Measurements from ENCODE around the gene KLHL4. TPM values are rescaled to one million over a fixed set of nuclear protein-coding genes. Genes with fewer than 3 reads are reported as not detected.

KLHL4 gene
- total and polyA plus RNA-seq, 2 of the 8 experiments (the other 6 are each of a cell fraction or from before 2014, with no cell fraction given): 8.8 to 16.0 TPM

DNA sequence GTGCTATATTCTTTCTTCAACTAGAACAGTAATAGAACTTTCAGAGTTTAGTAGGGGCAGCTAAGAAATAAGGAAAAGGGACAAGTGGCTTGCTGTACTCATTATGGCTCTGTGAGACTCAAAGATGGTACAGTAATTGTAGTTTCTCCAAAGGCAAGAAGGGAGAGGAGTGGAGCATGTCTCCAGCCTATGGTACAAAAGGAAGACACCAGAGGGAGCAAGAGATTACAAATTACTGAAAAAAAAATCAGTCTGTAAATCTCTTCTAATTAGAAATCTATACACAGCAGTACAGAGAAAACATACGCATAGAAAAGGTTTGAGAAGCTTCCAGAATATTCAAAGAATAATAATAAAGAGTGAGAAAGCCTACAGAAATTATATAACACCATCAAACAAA is 61.4 kb downstream of the KLHL4 start:
- Histone ChIP-seq H2BK15ac (ENCODE audit: low read length) (no peak overlapping the region), H3K79me1 (ENCODE audit: low read depth, low read length) (no peaks in the 10 kb centered on the region), H3K14ac (ENCODE audit: insufficient read length) (no peak overlapping the region), H2AK5ac (ENCODE audit: low read depth, low read length) (no peak overlapping the region), H3K9me3 (ENCODE audit: insufficient read depth in 2 of 2, low read depth in 1 of 2, low read length in 1 of 2) (no peaks in the 10 kb centered on the region), H3K79me2 (ENCODE audit: control insufficient read depth in 1 of 2, insufficient read depth in 2 of 2, low read length in 2 of 2) (no peaks in the 10 kb centered on the region), H3K9ac (replicated peaks in 1 of 4; ENCODE audit: extremely low read depth in 1 of 4, low read depth in 3 of 4, low read length in 3 of 4) (no peak overlapping the region), H3K27me3 (replicated peaks in 1 of 4; ENCODE audit: control insufficient read depth in 3 of 4, extremely low read depth in 1 of 4, insufficient read depth in 3 of 4, low read length in 3 of 4) (no peaks in the 10 kb centered on the region), H2AFZ (ENCODE audit: low read length) (no peak overlapping the region), H3K27ac (ENCODE audit: low read depth, low read length) (no peak overlapping the region), H4K20me1 (replicated peaks in 1 of 2; ENCODE audit: control insufficient read depth in 1 of 2, insufficient read depth in 2 of 2, low read length in 2 of 2) (no peaks in the 10 kb centered on the region), H3K23me2 (ENCODE audit: low read depth, low read length) (no peaks in the 10 kb centered on the region), H3K4ac (replicated peaks; ENCODE audit: insufficient read length, low read depth, low read length) (no peak overlapping the region), H4K91ac (replicated peaks; ENCODE audit: insufficient read length, low read length) (no peak overlapping the region), H2BK5ac (ENCODE audit: low read depth, low read length) (no peak overlapping the region), H3K4me2 (ENCODE audit: insufficient read depth in 1 of 2, low read depth in 2 of 2, low read length in 2 of 2) (no peak overlapping the region), H4K8ac (ENCODE audit: extremely low read depth, insufficient read depth, low read length) (no peak overlapping the region), H3K18ac (ENCODE audit: extremely low read depth, low read length) (no peak overlapping the region), H2BK20ac (ENCODE audit: low read length) (no peak overlapping the region), H3K4me1 (replicated peaks in 1 of 4; ENCODE audit: control insufficient read depth in 3 of 4, insufficient read depth in 4 of 4, low read length in 3 of 4) (peaks cover 0 to 2% (median 0%) of the 10 kb centered on the region in 4 experiments; a peak in 1 of 7 replicates), H2BK120ac (replicated peaks; ENCODE audit: low read depth, low read length) (no peak overlapping the region), H3K36me3 (ENCODE audit: control insufficient read depth in 2 of 4, insufficient read depth in 4 of 4, low read length in 3 of 4) (no peaks in the 10 kb centered on the region), H3K4me3 (ENCODE audit: extremely low read depth in 1 of 4, insufficient read depth in 2 of 4, low read depth in 3 of 4, low read length in 4 of 4) (no peak overlapping the region), H4K5ac (ENCODE audit: insufficient read length, low read depth, low read length) (no peak overlapping the region), H3K23ac (ENCODE audit: insufficient read length) (no peak overlapping the region), H2BK12ac (ENCODE audit: low read depth, low read length) (no peak overlapping the region), H3K56ac (replicated peaks; ENCODE audit: insufficient read length, low read depth, low read length) (no peak overlapping the region)
- WGBS, 2 experiments (ENCODE audit: extremely low coverage in 1 of 2, insufficient coverage in 1 of 2, insufficient read length in 1 of 2, insufficient replicate concordance in 2 of 2, low coverage in 1 of 2, low lambda C conversion rate in 2 of 2, missing lambda C conversion rate in 1 of 2): 67% methylated on average over 1 of the region's 1 CpG; no CpG with 5 or more reads in 1 of the 2 experiments
- DNase-seq (ENCODE audit: low read depth in 1 of 2, low spot score in 2 of 2) (no peak), FAIRE-seq (no peak)
- TF ChIP-seq, protein P1, sequence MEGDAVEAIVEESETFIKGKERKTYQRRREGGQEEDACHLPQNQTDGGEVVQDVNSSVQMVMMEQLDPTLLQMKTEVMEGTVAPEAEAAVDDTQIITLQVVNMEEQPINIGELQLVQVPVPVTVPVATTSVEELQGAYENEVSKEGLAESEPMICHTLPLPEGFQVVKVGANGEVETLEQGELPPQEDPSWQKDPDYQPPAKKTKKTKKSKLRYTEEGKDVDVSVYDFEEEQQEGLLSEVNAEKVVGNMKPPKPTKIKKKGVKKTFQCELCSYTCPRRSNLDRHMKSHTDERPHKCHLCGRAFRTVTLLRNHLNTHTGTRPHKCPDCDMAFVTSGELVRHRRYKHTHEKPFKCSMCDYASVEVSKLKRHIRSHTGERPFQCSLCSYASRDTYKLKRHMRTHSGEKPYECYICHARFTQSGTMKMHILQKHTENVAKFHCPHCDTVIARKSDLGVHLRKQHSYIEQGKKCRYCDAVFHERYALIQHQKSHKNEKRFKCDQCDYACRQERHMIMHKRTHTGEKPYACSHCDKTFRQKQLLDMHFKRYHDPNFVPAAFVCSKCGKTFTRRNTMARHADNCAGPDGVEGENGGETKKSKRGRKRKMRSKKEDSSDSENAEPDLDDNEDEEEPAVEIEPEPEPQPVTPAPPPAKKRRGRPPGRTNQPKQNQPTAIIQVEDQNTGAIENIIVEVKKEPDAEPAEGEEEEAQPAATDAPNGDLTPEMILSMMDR (IDR thresholded peaks at IDR 0.05; ENCODE audit: control extremely low read depth in 1 of 3, insufficient read depth in 1 of 3, low read depth in 1 of 3, low read length in 3 of 3): peak in 1 of 3 experiments; percentile 19; a peak in 2 of 4 replicates
- TF ChIP-seq RAD21 (IDR thresholded peaks at IDR 0.05 in 1 of 2, conservative IDR thresholded peaks at IDR 0.05 in 1 of 2; ENCODE audit: low read depth in 2 of 2, low read length in 2 of 2): peak; percentile 29 to 32; a peak in 3 of 4 replicates
- no peak for TF ChIP-seq JUN (IDR thresholded peaks at IDR 0.05; ENCODE audit: low read depth, low read length)
- ChIA-PET POLR2A (ENCODE audit: partially characterized antibody) (no interaction called here), CTCF (ENCODE audit: partially characterized antibody) (interaction anchor here (0.6 kb wide), 1 partner anchor 215 kb away, joined by 3 read pairs; no protein-coding TSS in a partner anchor)
